HL-60 (cell line): ENCODE results near the gene IGSF6.
"Not testable (repeated sequence)": the region's sequence is repeated elsewhere in the genome, so short reads cannot be mapped to it uniquely, and the experiment has no call there.

Source experiments
- DNase-seq, 2 experiments: peaks; one replicate each; pipeline ENCODE4 v3.0.0-alpha.2; 2010 to 2020; ENCODE audit warnings: low read depth in 1 of 2, low spot score in 1 of 2
- H3K27ac ChIP-seq: fragments of 250-450 bp; sonication (Bioruptor Pico); replicated peaks from 2 replicates; pipeline ENCODE4 v1.5.1; 2020; ENCODE audit warnings: mild to moderate bottlenecking, moderate library complexity
- H3K27me3 ChIP-seq: fragments of 250-450 bp; sonication (Bioruptor Pico); 2 replicates; pipeline ENCODE4 v1.5.1; 2021; ENCODE audit warnings: mild to moderate bottlenecking, moderate library complexity; ENCODE audit not compliant: insufficient read depth, poor library complexity, severe bottlenecking
- H3K4me3 ChIP-seq: replicated peaks from 2 replicates; pipeline ENCODE4 v1.5.1; 2011; ENCODE audit warnings: mild to moderate bottlenecking, control low read depth, low read length; ENCODE audit not compliant: insufficient read depth
- CTCF ChIP-seq: IDR thresholded peaks from one replicate; pipeline ENCODE4 v1.5.1; 2011; ENCODE audit warnings: low read length, control low read depth, inconsistent platforms; ENCODE audit not compliant: insufficient read depth
- GABPA ChIP-seq: IDR thresholded peaks from 2 replicates; pipeline ENCODE4 v1.6.1; 2012; ENCODE audit warnings: low read depth
- POLR2AphosphoS5 ChIP-seq: IDR thresholded peaks from 2 replicates; pipeline ENCODE4 v1.6.1; 2012; ENCODE audit warnings: low read depth
- REST ChIP-seq: IDR thresholded peaks from 2 replicates; pipeline ENCODE4 v1.6.1; 2012; ENCODE audit warnings: low read depth; ENCODE audit not compliant: insufficient replicate concordance
- SPI1 ChIP-seq: IDR thresholded peaks from 2 replicates; pipeline ENCODE4 v1.6.1; 2012; ENCODE audit warnings: low read depth, mild to moderate bottlenecking, borderline replicate concordance

IGSF6 gene

GRCh38 chr16:21650521-21650920 is 1.9 kb downstream of the IGSF6 start:
- no peak for TF ChIP-seq REST
- peak; percentile 74 for TF ChIP-seq POLR2AphosphoS5
- TF ChIP-seq SPI1: peak; percentile 75; the same call in 1 of the 2 replicates
- Histone ChIP-seq H3K4me3 (no peak overlapping the region), H3K27ac (peak overlapping the region; percentile 33), H3K27me3 (no peaks in the 10 kb centered on the region)
- peak; percentile 72 to 88 for DNase-seq

- not testable (repeated sequence) for H3K27ac ChIP-seq, H3K27me3 ChIP-seq, H3K4me3 ChIP-seq, DNase-seq
Measured at GRCh38 chr16:21649826-21650406, 2.5 kb downstream of the IGSF6 start.

- H3K27me3 ChIP-seq: no peaks in the 10 kb centered on the region
- no peak overlapping the region for H3K27ac ChIP-seq
Measured at GRCh38 chr16:21647562-21648164, 4.7 kb downstream of the IGSF6 start.

More at GRCh38 chr16:21647562-21648164, 4.7 kb downstream of the IGSF6 start:
- TF ChIP-seq REST (no peak), GABPA (no peak), POLR2AphosphoS5 (no peak), CTCF (no peak), SPI1 (no peak)
- no peak overlapping the region for H3K4me3 ChIP-seq
- no peak for DNase-seq
